Stomach (tissue), 4 donors: ENCODE measurements around the gene TMEM238L.

Experiments used
- EP300 ChIP-seq: sonication (generic); formaldehyde crosslinking; IDR thresholded peaks from one replicate; pipeline ENCODE4 v1.6.1; 2017; ENCODE audit warnings: antibody characterized with exemption
- POLR2AphosphoS5 ChIP-seq, 3 donors: sonication (generic); formaldehyde crosslinking; IDR thresholded peaks; one replicate each; pipeline ENCODE4 v1.6.1; 2016; ENCODE audit warnings: antibody characterized with exemption in 3 of 3

GRCh38 chr17:10802496-10803284, 1.2 kb downstream of the TMEM238L start:
- TF ChIP-seq POLR2AphosphoS5 (IDR thresholded peaks at IDR 0.05) (peak in 2 of 3 donors; percentile 21 to 89), EP300 (no peak)
